KBM-7 (cell line): Measurements from ENCODE around the gene TRIM41.
"Not testable (repeated sequence)": the region's sequence is repeated elsewhere in the genome, so short reads cannot be mapped to it uniquely, and the experiment has no call there.

Source experiments
- DNase-seq: peaks from one replicate; pipeline ENCODE4 v3.0.0-alpha.2; 2015
- in situ Hi-C: fragments of 300-500 bp; cut with MboI; formaldehyde crosslinking; loops from 2 replicates; pipeline ENCODE4 v1.14.3; 2020; ENCODE audit warnings: low sequenced_read_pairs, low pct_unique_long_range_greater_than_20kb, mixed read lengths

TRIM41 gene

DNA sequence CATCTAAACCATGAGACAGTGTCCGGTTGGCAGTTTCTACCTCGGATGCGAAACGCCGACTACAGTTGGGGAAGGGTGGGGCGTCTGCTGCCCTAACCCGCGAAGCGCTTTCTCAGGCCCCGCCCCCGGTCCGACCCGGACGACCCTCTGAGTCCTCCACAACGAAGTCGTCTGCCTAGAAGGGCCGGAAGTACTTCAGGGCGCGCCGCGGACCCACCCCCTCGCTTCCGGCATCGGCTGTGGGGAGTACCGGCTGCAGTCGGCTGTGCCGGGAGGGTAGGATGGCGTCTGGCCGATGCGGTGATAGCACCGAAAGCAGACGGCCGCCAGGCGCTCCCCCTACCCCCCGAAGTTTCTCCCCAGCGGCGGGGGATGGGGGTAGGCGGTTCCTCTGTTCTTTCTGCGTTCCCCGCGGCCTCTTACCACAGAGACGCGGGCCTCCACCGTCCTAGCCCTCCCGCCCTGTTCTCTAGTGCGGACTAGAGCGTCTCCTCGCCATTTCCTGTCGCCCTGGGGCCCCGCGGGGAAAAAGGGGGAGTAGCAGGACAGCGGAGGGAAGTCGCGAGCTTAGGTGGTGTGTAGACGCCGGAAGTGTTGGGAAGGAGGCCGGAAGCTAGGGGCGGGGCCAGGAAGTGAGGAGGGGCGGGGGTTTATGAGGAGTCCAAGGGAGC is at the start of gene TRIM41:
Gene TRIM41, plus strand, starts transcription at position 224 of the 671 bp plus-strand sequence. CDS start 719 bp downstream, outside the sequence.
- in situ Hi-C loops = no loop called here
- peak; percentile 99 for DNase-seq

GRCh38 chr5:181173420-181174342 is 49.4 kb upstream of the TRIM41 start:
- DNase-seq = peak; percentile 88
- in situ Hi-C loops = loop anchor here (5.0 kb wide), 1 partner anchor 301 kb away; no protein-coding TSS in a partner anchor

- DNase-seq = no peak
- in situ Hi-C loops = no loop called here
Observed at GRCh38 chr5:181176254-181176952, 46.7 kb upstream of the TRIM41 start.

- DNase-seq = not testable (repeated sequence)
Observed at GRCh38 chr5:181177559-181177958, 45.5 kb upstream of the TRIM41 start.

DNA sequence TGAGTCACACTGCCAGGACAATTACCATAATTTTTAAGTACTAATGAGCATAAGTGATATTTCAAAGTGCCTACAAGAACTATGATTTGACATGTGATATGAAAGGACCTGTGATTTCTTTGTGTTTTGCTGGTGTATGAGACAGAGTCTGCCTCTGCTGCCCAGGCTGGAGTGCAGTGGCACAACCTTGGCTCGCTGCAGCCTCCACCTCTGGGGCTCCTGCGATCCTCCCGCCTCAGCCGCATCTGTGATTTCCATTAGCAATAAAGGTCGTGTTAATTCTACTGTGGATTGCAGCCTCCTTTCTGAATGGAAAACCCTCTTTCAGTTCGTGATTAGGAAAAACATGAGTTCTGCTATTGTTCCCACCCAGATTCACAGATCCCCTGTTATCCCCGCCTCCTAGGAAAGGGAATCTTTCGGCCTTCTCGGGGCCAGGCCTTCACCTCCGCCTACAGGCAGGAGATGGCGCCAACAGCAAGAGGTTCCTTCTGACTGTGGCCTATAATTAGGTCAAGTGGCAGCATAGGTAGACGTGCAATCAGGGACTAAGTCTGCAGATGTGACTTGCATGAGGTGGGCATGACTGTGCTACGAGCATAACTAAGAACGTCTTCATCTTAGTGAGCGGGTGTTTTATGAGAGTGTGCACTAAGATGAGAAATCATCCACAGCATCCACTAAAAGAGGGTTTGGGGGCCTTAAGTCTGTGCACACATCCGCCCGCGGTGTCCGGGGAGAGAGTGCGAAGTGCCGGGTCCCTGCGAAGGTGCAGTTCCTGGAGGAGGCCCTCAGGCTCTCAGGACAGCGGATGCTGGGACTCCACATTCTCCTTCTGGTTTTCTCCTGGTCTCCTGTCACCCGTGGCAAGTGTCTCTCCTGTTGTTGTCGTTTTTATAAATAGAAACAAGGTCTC is 41.2 kb upstream of the TRIM41 start:
- peak; percentile 81 for DNase-seq
- in situ Hi-C loops = no loop called here

More at GRCh38 chr5:181177559-181177958, 45.5 kb upstream of the TRIM41 start:
- in situ Hi-C loops = not testable (repeated sequence)

DNA sequence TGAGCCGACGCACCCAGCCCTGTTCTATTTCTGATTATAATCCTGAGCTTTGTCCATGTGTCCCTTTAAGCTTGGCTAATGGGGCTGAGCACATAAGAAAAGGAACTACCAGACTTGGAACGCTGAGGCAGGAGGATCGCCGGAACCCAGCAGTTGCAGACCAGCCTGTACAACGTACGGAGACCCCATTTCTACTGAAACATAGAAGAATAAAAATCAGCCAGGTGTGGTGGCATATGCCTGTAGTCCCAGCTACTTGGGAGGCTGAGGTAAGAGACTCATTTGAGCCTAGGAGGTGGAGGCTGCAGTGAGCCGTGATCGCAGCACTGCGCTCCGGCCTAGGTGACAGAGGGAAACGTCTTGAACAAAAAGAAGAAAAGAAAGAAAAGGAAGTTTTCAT is 40.4 kb upstream of the TRIM41 start:
- in situ Hi-C loops = no loop called here
- DNase-seq = no peak

DNA sequence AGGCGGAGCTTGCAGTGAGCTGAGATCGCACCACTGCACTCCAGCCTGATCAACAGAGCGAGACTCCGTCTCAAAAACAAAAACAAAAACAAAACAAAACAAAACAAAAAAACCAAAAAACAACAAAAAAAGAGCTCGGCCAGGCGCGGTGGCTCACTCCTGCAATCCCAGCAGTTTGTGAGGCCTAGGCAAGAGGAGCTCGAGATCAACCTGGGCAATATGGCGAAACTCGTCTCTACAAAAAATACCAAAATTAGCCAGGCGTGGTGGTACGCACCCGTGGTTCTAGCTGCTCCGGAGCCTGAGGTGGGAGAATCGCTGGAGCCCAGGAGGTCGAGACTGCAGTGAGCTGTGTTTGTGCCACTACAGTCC is 38.2 kb upstream of the TRIM41 start:
- no peak for DNase-seq
- in situ Hi-C loops = no loop called here

DNA sequence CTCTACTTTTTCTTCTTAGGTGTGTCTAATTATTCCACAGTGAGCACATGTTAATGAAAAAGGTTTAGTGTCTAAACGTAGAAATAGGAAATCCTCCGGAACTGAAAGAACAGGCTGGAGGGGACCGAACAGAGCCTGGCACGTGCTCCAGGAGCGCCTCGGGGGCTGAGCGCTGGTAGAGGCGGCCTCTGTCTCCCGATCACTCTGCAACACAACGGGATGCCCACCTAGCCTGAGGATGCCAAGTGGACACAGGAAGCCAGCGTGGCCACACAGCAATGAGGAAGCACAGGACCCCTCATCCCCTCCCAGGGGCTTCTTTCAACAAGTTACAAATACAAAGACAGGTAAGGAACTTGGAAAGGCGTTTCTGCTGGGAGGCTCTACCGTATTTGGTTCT is 37.5 kb upstream of the TRIM41 start:
- in situ Hi-C loops = no loop called here
- DNase-seq = no peak

- no peak for DNase-seq
- in situ Hi-C loops = no loop called here
Observed at GRCh38 chr5:181186022-181186421, 37.1 kb upstream of the TRIM41 start.

GRCh38 chr5:181186986-181187499 is 36.0 kb upstream of the TRIM41 start:
- no peak for DNase-seq
- in situ Hi-C loops = no loop called here

- in situ Hi-C loops = no loop called here
- peak; percentile 91 for DNase-seq
Observed at GRCh38 chr5:181187500-181188213, 35.4 kb upstream of the TRIM41 start.

- in situ Hi-C loops = no loop called here
- peak; percentile 90 for DNase-seq
Observed at GRCh38 chr5:181188700-181189362, 34.2 kb upstream of the TRIM41 start.

- in situ Hi-C loops = no loop called here
- DNase-seq = peak; percentile 60
Observed at GRCh38 chr5:181189363-181189961, 33.6 kb upstream of the TRIM41 start.

DNA sequence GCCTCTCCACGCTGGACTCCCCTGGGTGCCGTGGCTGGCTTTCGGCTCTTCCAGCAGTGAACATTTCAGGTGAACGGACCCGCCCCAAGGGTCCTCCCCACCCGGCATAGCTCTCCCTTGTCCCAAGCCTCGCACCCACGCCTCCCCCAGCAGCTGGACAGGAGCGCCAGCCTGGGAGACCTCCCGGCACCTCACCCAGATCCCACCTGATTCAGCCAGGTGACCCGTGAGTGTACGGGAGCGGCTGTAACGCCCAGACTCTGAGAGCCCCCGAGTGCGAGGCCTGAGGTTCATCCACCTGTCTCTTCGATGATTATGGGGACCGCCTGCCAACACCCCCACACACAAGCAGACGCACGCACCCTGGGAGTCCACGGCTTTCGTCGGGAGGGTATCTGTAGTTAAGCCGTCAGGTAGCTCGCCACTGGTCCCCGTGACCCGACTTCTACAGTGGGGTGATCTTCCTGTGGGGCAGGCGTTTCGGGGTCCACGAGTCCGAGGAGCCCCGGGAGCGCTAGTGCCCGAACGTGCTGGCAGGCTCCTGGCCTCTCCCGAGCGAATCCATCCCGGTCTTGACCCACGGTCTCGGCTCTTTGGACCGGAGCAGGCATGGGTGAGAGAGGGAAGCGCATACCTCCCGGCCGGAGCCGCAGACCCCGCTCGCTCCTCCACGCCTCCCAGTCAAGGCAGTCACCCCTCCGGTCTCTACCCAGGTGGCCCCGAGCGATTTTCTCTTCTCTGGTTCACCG is 32.9 kb upstream of the TRIM41 start:
- in situ Hi-C loops = no loop called here
- no peak for DNase-seq

GRCh38 chr5:181190711-181191525 is 32.2 kb upstream of the TRIM41 start:
- in situ Hi-C loops = no loop called here
- no peak for DNase-seq
